HEK293 (cell line): ENCODE results near the gene ACACB.

Source experiments
- CTCF ChIA-PET: fragments of 350-600 bp; formaldehyde crosslinking; extraction: SDS; loops from one replicate; lab custom pipeline; 2021; ENCODE audit warnings: antibody characterized with exemption; lab: Yijun Ruan, JAX
- POLR2A ChIA-PET: fragments of 300-600 bp; formaldehyde crosslinking; extraction: SDS; loops from one replicate; lab custom pipeline; 2020; ENCODE audit warnings: antibody characterized with exemption, inconsistent platforms; lab: Yijun Ruan, JAX
- H3K27ac ChIP-seq: fragments of 200-500 bp; sonication (Bioruptor generic); 2 replicates; pipeline ENCODE4 v1.5.1; 2014; ENCODE audit warnings: low read depth, low read length, control low read depth, inconsistent platforms; ENCODE audit errors: extremely low read depth
- H3K36me3 ChIP-seq, 2 experiments: fragments of 200-500 bp in 1 of 2; sonication (Bioruptor generic) in 1 of 2; 1 replicate in 1 of 2; 2 replicates in 1 of 2; pipeline ENCODE4 v1.5.1; 2014 to 2017; ENCODE audit warnings: inconsistent platforms in 2 of 2, low read length in 2 of 2; ENCODE audit not compliant: control insufficient read depth in 2 of 2, insufficient read depth in 1 of 2
- H3K4me1 ChIP-seq: fragments of 200-500 bp; sonication (Bioruptor generic); 2 replicates; pipeline ENCODE4 v1.5.1; 2014; ENCODE audit warnings: mild to moderate bottlenecking, low read length, inconsistent platforms; ENCODE audit not compliant: control insufficient read depth, insufficient read depth
- H3K4me3 ChIP-seq: 2 replicates; pipeline ENCODE4 v1.5.1; 2011; ENCODE audit warnings: low read depth, mild to moderate bottlenecking, control low read depth, low read length, moderate library complexity
- H3K9me3 ChIP-seq: fragments of 200-500 bp; sonication (Bioruptor generic); 2 replicates; pipeline ENCODE4 v1.5.1; 2014; ENCODE audit warnings: low read depth, low read length, inconsistent platforms; ENCODE audit not compliant: control insufficient read depth, insufficient read depth
- EGR2 ChIP-seq: fragments of 450-650 bp; formaldehyde crosslinking; IDR thresholded peaks from 2 replicates; pipeline ENCODE4 v1.5.1; 2016; ENCODE audit warnings: low read depth, missing biosample characterization, missing genetic modification characterization
- FEZF1 ChIP-seq: fragments of 450-650 bp; formaldehyde crosslinking; IDR thresholded peaks from 2 replicates; pipeline ENCODE4 v1.5.1; 2016; ENCODE audit warnings: missing biosample characterization, missing genetic modification characterization
- GFI1B ChIP-seq: fragments of 450-650 bp; formaldehyde crosslinking; IDR thresholded peaks from 2 replicates; pipeline ENCODE4 v1.5.1; 2016; ENCODE audit warnings: missing biosample characterization, missing genetic modification characterization
- KLF1 ChIP-seq: fragments of 450-650 bp; formaldehyde crosslinking; IDR thresholded peaks from 2 replicates; pipeline ENCODE4 v1.5.1; 2016; ENCODE audit warnings: missing biosample characterization, missing genetic modification characterization
- KLF9 ChIP-seq: fragments of 450-650 bp; formaldehyde crosslinking; IDR thresholded peaks from 2 replicates; pipeline ENCODE4 v1.5.1; 2016; ENCODE audit warnings: missing biosample characterization, missing genetic modification characterization, low read depth
- PRDM10 ChIP-seq: fragments of 450-650 bp; formaldehyde crosslinking; IDR thresholded peaks from 2 replicates; pipeline ENCODE4 v1.5.1; 2016; ENCODE audit warnings: missing biosample characterization, missing genetic modification characterization
- PRDM4 ChIP-seq: fragments of 450-650 bp; formaldehyde crosslinking; IDR thresholded peaks from 2 replicates; pipeline ENCODE4 v1.5.1; 2017; ENCODE audit warnings: missing biosample characterization, missing genetic modification characterization
- SCRT1 ChIP-seq: fragments of 450-650 bp; formaldehyde crosslinking; IDR thresholded peaks from 2 replicates; pipeline ENCODE4 v1.5.1; 2016; ENCODE audit warnings: missing biosample characterization, missing genetic modification characterization, borderline replicate concordance
- TSHZ1 ChIP-seq: fragments of 450-650 bp; formaldehyde crosslinking; IDR thresholded peaks from 2 replicates; pipeline ENCODE4 v1.5.1; 2016; ENCODE audit warnings: missing biosample characterization, missing genetic modification characterization, borderline replicate concordance
- ZFP41 ChIP-seq: fragments of 450-650 bp; formaldehyde crosslinking; IDR thresholded peaks from 2 replicates; pipeline ENCODE4 v1.5.1; 2016; ENCODE audit warnings: missing biosample characterization, missing genetic modification characterization, borderline replicate concordance
- ZNF350 ChIP-seq: fragments of 450-650 bp; formaldehyde crosslinking; IDR thresholded peaks from 2 replicates; pipeline ENCODE4 v1.5.0; 2017; ENCODE audit warnings: missing biosample characterization, mild to moderate bottlenecking, missing genetic modification characterization
- ZNF416 ChIP-seq: fragments of 450-650 bp; formaldehyde crosslinking; IDR thresholded peaks from 2 replicates; pipeline ENCODE4 v1.5.1; 2016; ENCODE audit warnings: missing biosample characterization, missing genetic modification characterization
- ZNF433 ChIP-seq: fragments of 450-650 bp; formaldehyde crosslinking; IDR thresholded peaks from 2 replicates; pipeline ENCODE4 v1.5.1; 2016; ENCODE audit warnings: missing biosample characterization, missing genetic modification characterization, low read depth
- ZNF501 ChIP-seq: fragments of 450-650 bp; formaldehyde crosslinking; IDR thresholded peaks from 2 replicates; pipeline ENCODE4 v1.5.1; 2016; ENCODE audit warnings: missing biosample characterization, missing genetic modification characterization
- ZNF529 ChIP-seq: fragments of 450-650 bp; formaldehyde crosslinking; IDR thresholded peaks from 2 replicates; pipeline ENCODE4 v1.5.1; 2017; ENCODE audit warnings: missing genetic modification characterization, missing biosample characterization; ENCODE audit not compliant: insufficient replicate concordance
- ZNF610 ChIP-seq: fragments of 450-650 bp; formaldehyde crosslinking; IDR thresholded peaks from 2 replicates; pipeline ENCODE4 v1.5.1; 2016; ENCODE audit warnings: missing biosample characterization, missing genetic modification characterization, borderline replicate concordance
- ZNF654 ChIP-seq: fragments of 450-650 bp; formaldehyde crosslinking; IDR thresholded peaks from 2 replicates; pipeline ENCODE4 v1.5.1; 2016; ENCODE audit warnings: low read depth, missing biosample characterization, missing genetic modification characterization
- ZNF777 ChIP-seq: fragments of 450-650 bp; formaldehyde crosslinking; IDR thresholded peaks from 2 replicates; pipeline ENCODE4 v1.5.1; 2017; ENCODE audit warnings: missing biosample characterization, missing genetic modification characterization, borderline replicate concordance

The ACACB gene

GRCh38 chr12:109302358-109302757, 186.0 kb downstream of the ACACB start:
- H3K4me3 ChIP-seq: no peak overlapping the region
- TF ChIP-seq ZNF501 (no peak), FEZF1 (tag by site-specific recombination) (no peak), ZNF433 (tag by site-specific recombination) (no peak), ZFP41 (tag by site-specific recombination) (no peak), KLF9 (no peak), GFI1B (tag by site-specific recombination) (no peak), PRDM4 (tag by site-specific recombination) (no peak), EGR2 (no peak), TSHZ1 (tag by site-specific recombination) (no peak), ZNF654 (tag by site-specific recombination) (no peak), PRDM10 (no peak), SCRT1 (tag by site-specific recombination) (no peak), ZNF610 (no peak), ZNF777 (tag by site-specific recombination) (no peak), ZNF350 (tag by site-specific recombination) (no peak), ZNF529 (tag by site-specific recombination) (no peak)
- TF ChIP-seq, all 188 proteins: peak for 0
- POLR2A ChIA-PET: no interaction called here
- no peak overlapping the region for H3K27ac ChIP-seq
- H3K4me1 ChIP-seq: peaks cover 5% of the 10 kb centered on the region; the same call in 1 of the 2 replicates
- no peaks in the 10 kb centered on the region for H3K9me3 ChIP-seq
- CTCF ChIA-PET: interaction anchor here (0.5 to 1.2 kb wide), 4 partner anchors 39 to 199 kb away, joined by 3 to 4 read pairs (median 4); no protein-coding TSS in a partner anchor
- no peaks in the 10 kb centered on the region for H3K36me3 ChIP-seq

- Histone ChIP-seq H3K36me3 (no peaks in the 10 kb centered on the region), H3K4me3 (no peak overlapping the region), H3K9me3 (no peaks in the 10 kb centered on the region), H3K27ac (no peak overlapping the region), H3K4me1 (peaks cover 5% of the 10 kb centered on the region; the same call in 1 of the 2 replicates)
- CTCF ChIA-PET: interaction anchor here (0.6 to 1.2 kb wide), 4 partner anchors 39 to 705 kb away, joined by 3 to 4 read pairs (median 3); no protein-coding TSS in a partner anchor
- POLR2A ChIA-PET: no interaction called here
- TF ChIP-seq KLF1 (tag by site-specific recombination): 0 out of 2 replicates have a peak, but pooled peaks have one; percentile 40
- no peak for TF ChIP-seq ZNF416 (tag by site-specific recombination)
These were observed 186.4 kb downstream of the ACACB start for GRCh38 chr12:109302770-109303169.
